Esophagus (tissue), 2 donors: ENCODE measurements around the gene SLC38A11. TPM values are rescaled to one million over a fixed set of nuclear protein-coding genes. Genes with fewer than 3 reads are reported as not detected.

Experiments
- H3K27ac ChIP-seq, 2 donors: one replicate each; pipeline ENCODE4 v1.5.1; 2013; ENCODE audit warnings: low read depth in 2 of 2, mild to moderate bottlenecking in 2 of 2, inconsistent platforms in 1 of 2, low read length in 1 of 2, moderate library complexity in 1 of 2
- H3K27me3 ChIP-seq, 2 donors: one replicate each; pipeline ENCODE4 v1.6.1; 2013; ENCODE audit warnings: low read length in 2 of 2, control low read depth in 1 of 2, mild to moderate bottlenecking in 1 of 2; ENCODE audit not compliant: insufficient read depth in 2 of 2, control insufficient read depth in 1 of 2
- H3K36me3 ChIP-seq, 2 donors: one replicate each; pipeline ENCODE4 v1.6.1; 2013; ENCODE audit warnings: low read length in 1 of 2; ENCODE audit not compliant: control insufficient read depth in 2 of 2, insufficient read depth in 2 of 2
- H3K4me1 ChIP-seq, 2 donors: one replicate each; pipeline ENCODE4 v1.6.1; 2013; ENCODE audit warnings: low read length in 1 of 2; ENCODE audit not compliant: control insufficient read depth in 2 of 2, insufficient read depth in 2 of 2
- H3K4me3 ChIP-seq, 2 donors: one replicate each; pipeline ENCODE4 v1.5.1; 2013; ENCODE audit warnings: low read length in 2 of 2, mild to moderate bottlenecking in 2 of 2, low read depth in 1 of 2, moderate library complexity in 1 of 2
- H3K9me3 ChIP-seq, 2 donors: one replicate each; pipeline ENCODE4 v1.6.1; 2013; ENCODE audit warnings: mild to moderate bottlenecking in 2 of 2, low read depth in 1 of 2, low read length in 1 of 2, moderate library complexity in 1 of 2; ENCODE audit not compliant: control insufficient read depth in 2 of 2, insufficient read depth in 1 of 2
- WGBS, 2 donors: extraction: QIAGEN DNeasy Blood & Tissue Kit; methylation state at CpG; one replicate each; pipeline ENCODE4 v1.1.7; 2013; 5-methylcytosine and 5-hydroxymethylcytosine counted together
- polyA plus RNA-seq, 2 donors: library from polyadenylated mRNA; stranded (reverse); fragments of 200-250 nt; gene quantifications; one replicate each; pipeline ENCODE4 v1.2.3, GENCODE V29; 2013
- donor health status: healthy with polysubstance abuse.
- donor health status: Bipolar disorder and iron deficiency.

SLC38A11 gene
- polyA plus RNA-seq, 2 donors: 0.21 to 0.41 TPM

- Histone ChIP-seq H3K9me3 (no peaks in the 10 kb centered on the region), H3K27ac (no peak overlapping the region)
- WGBS, 2 donors: 48 to 68% methylated on average over 4 of the region's 4 CpGs
Observed at GRCh38 chr2:164920430-164920829, 34.9 kb downstream of the SLC38A11 start.

GRCh38 chr2:164917296-164917903 lies 37.9 kb downstream of the SLC38A11 start:
- 35 to 41% methylated on average over 3 of the region's 3 CpGs for WGBS, 2 donors
- Histone ChIP-seq H3K4me1 (no peaks in the 10 kb centered on the region), H3K9me3 (no peaks in the 10 kb centered on the region), H3K27ac (no peak overlapping the region), H3K36me3 (no peaks in the 10 kb centered on the region), H3K27me3 (no peaks in the 10 kb centered on the region), H3K4me3 (no peak overlapping the region)

More at GRCh38 chr2:164920430-164920829, 34.9 kb downstream of the SLC38A11 start:
- Histone ChIP-seq H3K27me3 (no peaks in the 10 kb centered on the region), H3K4me1 (no peaks in the 10 kb centered on the region), H3K36me3 (no peaks in the 10 kb centered on the region), H3K4me3 (no peak overlapping the region)

- Histone ChIP-seq H3K36me3 (no peaks in the 10 kb centered on the region), H3K27me3 (no peaks in the 10 kb centered on the region), H3K9me3 (no peaks in the 10 kb centered on the region), H3K27ac (no peak overlapping the region), H3K4me3 (no peak overlapping the region), H3K4me1 (no peaks in the 10 kb centered on the region)
- WGBS, 2 donors: 82 to 85% methylated on average over 4 of the region's 4 CpGs
Observed at GRCh38 chr2:164915566-164915965, 39.8 kb downstream of the SLC38A11 start.

- no peaks in the 10 kb centered on the region for H3K27me3 ChIP-seq
- no peak overlapping the region for H3K4me3 ChIP-seq
- no peaks in the 10 kb centered on the region for H3K4me1 ChIP-seq
- no peaks in the 10 kb centered on the region for H3K9me3 ChIP-seq
- H3K36me3 ChIP-seq: no peaks in the 10 kb centered on the region
- peak overlapping the region; percentile 71 to 80 for H3K27ac ChIP-seq
Observed at GRCh38 chr2:164913640-164914350, 41.5 kb downstream of the SLC38A11 start.

- H3K27ac ChIP-seq: peak overlapping the region; percentile 49 to 76
- H3K4me1 ChIP-seq: no peaks in the 10 kb centered on the region
- WGBS, 2 donors: 74 to 78% methylated on average over 4 of the region's 4 CpGs
- no peaks in the 10 kb centered on the region for H3K36me3 ChIP-seq
- H3K4me3 ChIP-seq: no peak overlapping the region
- H3K9me3 ChIP-seq: no peaks in the 10 kb centered on the region
- H3K27me3 ChIP-seq: no peaks in the 10 kb centered on the region
Observed at GRCh38 chr2:164913011-164913410, 42.3 kb downstream of the SLC38A11 start.

GRCh38 chr2:164911832-164912231 lies 43.5 kb downstream of the SLC38A11 start:
- H3K36me3 ChIP-seq: no peaks in the 10 kb centered on the region
- no peak overlapping the region for H3K27ac ChIP-seq
- no peaks in the 10 kb centered on the region for H3K9me3 ChIP-seq
- H3K4me1 ChIP-seq: no peaks in the 10 kb centered on the region
- no peaks in the 10 kb centered on the region for H3K27me3 ChIP-seq
- 38 to 42% methylated on average over 1 of the region's 1 CpG for WGBS, 2 donors
- no peak overlapping the region for H3K4me3 ChIP-seq

- no peak overlapping the region for H3K4me3 ChIP-seq
- H3K9me3 ChIP-seq: no peaks in the 10 kb centered on the region
- H3K4me1 ChIP-seq: no peaks in the 10 kb centered on the region
- H3K36me3 ChIP-seq: no peaks in the 10 kb centered on the region
- H3K27me3 ChIP-seq: no peaks in the 10 kb centered on the region
- WGBS, 2 donors: 30 to 33% methylated on average over 6 of the region's 6 CpGs
- peak overlapping the region; percentile 60 to 77 for H3K27ac ChIP-seq
Observed at GRCh38 chr2:164910101-164910899, 45.0 kb downstream of the SLC38A11 start.

GRCh38 chr2:164906947-164907346 lies 48.4 kb downstream of the SLC38A11 start:
- Histone ChIP-seq H3K36me3 (no peaks in the 10 kb centered on the region), H3K4me1 (no peaks in the 10 kb centered on the region), H3K4me3 (no peak overlapping the region), H3K9me3 (no peaks in the 10 kb centered on the region), H3K27ac (no peak overlapping the region), H3K27me3 (no peaks in the 10 kb centered on the region)
- 89 to 93% methylated on average over 2 of the region's 2 CpGs for WGBS, 2 donors

- no peaks in the 10 kb centered on the region for H3K9me3 ChIP-seq
- no peak overlapping the region for H3K27ac ChIP-seq
- no peaks in the 10 kb centered on the region for H3K4me1 ChIP-seq
- no peaks in the 10 kb centered on the region for H3K27me3 ChIP-seq
- no peaks in the 10 kb centered on the region for H3K36me3 ChIP-seq
- WGBS, 2 donors: 89% methylated on average over 6 of the region's 6 CpGs
- no peak overlapping the region for H3K4me3 ChIP-seq
Observed at GRCh38 chr2:164905307-164905706, 50.0 kb downstream of the SLC38A11 start.
